ENCODE measurements around the gene ZNF322.

The ZNF322 gene

DNA sequence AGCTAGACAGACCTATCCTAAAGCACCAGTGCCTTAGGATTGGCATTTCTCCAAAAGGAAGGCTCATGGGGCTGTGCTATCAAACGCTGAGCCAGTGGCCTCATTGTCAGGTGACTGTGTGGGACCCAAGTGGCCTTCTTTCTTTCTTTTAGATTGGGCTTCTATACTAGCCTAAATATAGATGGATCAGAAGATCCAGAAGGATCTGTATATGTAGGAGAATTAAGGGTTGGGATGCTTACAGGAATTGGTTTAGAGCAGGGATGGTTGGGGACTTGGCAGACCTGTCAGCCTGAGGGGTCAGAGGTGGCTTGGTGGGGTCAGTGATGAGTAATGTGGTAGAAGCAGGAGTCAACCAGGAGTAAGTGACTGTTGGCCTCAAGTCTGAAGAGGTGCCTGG is 47.9 kb downstream of the ZNF322 start:
- TF ChIP-seq TARDBP (IDR thresholded peaks at IDR 0.05) (no peak), LEF1 (IDR thresholded peaks at IDR 0.05; ENCODE audit: borderline replicate concordance) (no peak), ARNT (IDR thresholded peaks at IDR 0.05) (no peak), L3MBTL2 (conservative IDR thresholded peaks at IDR 0.05) (no peak), CTBP1 (IDR thresholded peaks at IDR 0.05; ENCODE audit: borderline replicate concordance) (no peak), SUZ12 (IDR thresholded peaks at IDR 0.05) (no peak), SP1 (IDR thresholded peaks at IDR 0.05) (no peak), FOXK2 (IDR thresholded peaks at IDR 0.05) (no peak), ZNF384 (IDR thresholded peaks at IDR 0.05) (no peak), FOXM1 (IDR thresholded peaks at IDR 0.05; ENCODE audit: borderline replicate concordance) (no peak), HDGF (IDR thresholded peaks at IDR 0.05; ENCODE audit: borderline replicate concordance) (no peak), BHLHE40 (IDR thresholded peaks at IDR 0.05; ENCODE audit: borderline replicate concordance) (no peak), NFRKB (IDR thresholded peaks at IDR 0.05) (no peak), ELF4 (IDR thresholded peaks at IDR 0.05) (no peak), FOXA1 (IDR thresholded peaks at IDR 0.05) (no peak)
- TF ChIP-seq, protein P1, sequence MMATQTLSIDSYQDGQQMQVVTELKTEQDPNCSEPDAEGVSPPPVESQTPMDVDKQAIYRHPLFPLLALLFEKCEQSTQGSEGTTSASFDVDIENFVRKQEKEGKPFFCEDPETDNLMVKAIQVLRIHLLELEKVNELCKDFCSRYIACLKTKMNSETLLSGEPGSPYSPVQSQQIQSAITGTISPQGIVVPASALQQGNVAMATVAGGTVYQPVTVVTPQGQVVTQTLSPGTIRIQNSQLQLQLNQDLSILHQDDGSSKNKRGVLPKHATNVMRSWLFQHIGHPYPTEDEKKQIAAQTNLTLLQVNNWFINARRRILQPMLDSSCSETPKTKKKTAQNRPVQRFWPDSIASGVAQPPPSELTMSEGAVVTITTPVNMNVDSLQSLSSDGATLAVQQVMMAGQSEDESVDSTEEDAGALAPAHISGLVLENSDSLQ (IDR thresholded peaks at IDR 0.05): no peak
- CTCF ChIA-PET: no interaction called here

DNA sequence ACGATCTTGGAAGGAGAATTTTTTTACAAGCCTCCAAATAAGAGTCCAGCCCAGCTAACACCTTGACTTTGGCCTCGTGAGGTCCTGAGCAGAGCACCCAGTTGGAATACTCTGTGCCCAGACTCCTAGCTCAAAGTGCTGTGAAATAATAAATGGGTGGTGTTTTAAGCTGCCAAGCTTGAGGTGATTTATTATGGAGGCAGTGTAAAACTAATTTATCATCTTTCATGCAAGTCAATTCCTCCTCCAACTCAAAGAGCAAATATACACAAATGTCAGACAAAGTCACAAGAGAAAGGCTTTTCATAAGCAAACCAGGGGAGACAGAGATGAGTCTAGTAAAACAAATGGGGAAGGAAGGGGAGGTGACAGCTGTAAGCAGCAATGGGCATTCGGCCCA is 50.1 kb downstream of the ZNF322 start:
- TF ChIP-seq TARDBP (IDR thresholded peaks at IDR 0.05): no peak
- TF ChIP-seq, protein P1 (IDR thresholded peaks at IDR 0.05): peak; percentile 43
- DNase-seq (ENCODE audit: extremely low spot score): no peak
- POLR2A ChIA-PET: no interaction called here
- CTCF ChIA-PET: no interaction called here

More for the DNA sequence above, 47.9 kb downstream of the ZNF322 start:
- DNase-seq (ENCODE audit: extremely low spot score): no peak
- POLR2A ChIA-PET: no interaction called here

DNA sequence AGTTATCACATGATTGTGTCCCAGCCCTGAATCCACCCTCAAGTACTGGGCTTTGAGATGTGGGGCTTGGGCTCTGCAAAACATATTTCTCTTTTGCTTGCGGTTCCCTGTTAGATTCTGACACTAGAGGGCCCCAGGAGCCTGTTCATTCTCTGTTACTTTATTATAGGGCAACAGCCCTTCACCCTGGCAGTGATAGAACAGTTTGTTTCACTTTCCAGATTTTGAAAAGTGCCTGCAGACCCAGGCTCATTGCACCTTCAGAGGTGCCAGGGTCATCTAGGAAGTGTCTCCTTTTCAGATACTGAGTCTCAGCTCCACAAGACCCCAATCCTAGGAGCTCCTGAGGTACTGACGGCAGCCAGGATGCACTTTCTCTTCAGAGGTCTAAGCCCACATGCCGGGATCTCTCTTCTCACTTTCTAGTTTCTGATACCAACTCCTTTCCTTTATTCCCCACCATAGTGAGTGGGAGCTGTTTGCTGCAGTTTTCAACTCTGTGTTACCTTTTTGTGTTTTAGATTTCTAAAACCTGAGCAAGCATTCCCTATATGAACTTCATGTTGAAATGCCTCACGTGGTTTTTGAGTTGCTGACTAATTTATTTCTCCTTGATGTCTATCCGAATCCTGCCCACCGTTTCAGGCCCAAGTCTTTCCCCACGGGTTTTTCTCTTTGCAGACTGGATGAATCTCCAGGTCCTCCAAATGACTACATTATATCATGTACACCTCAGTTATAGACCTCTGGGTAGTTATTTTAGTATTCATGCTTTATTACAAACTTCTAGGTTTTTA is 51.9 kb downstream of the ZNF322 start:
- TF ChIP-seq LEF1 (IDR thresholded peaks at IDR 0.05; ENCODE audit: borderline replicate concordance): no peak
- TF ChIP-seq HDGF (IDR thresholded peaks at IDR 0.05; ENCODE audit: borderline replicate concordance): no peak
- no peak for TF ChIP-seq CTBP1 (IDR thresholded peaks at IDR 0.05; ENCODE audit: borderline replicate concordance)
- no peak for TF ChIP-seq TARDBP (IDR thresholded peaks at IDR 0.05)
- TF ChIP-seq FOXK2 (IDR thresholded peaks at IDR 0.05): no peak
- TF ChIP-seq BHLHE40 (IDR thresholded peaks at IDR 0.05; ENCODE audit: borderline replicate concordance): no peak
- TF ChIP-seq L3MBTL2 (conservative IDR thresholded peaks at IDR 0.05): no peak
- no peak for TF ChIP-seq SUZ12 (IDR thresholded peaks at IDR 0.05)
- TF ChIP-seq SP1 (IDR thresholded peaks at IDR 0.05): no peak
- TF ChIP-seq, protein P1 (IDR thresholded peaks at IDR 0.05): no peak
- TF ChIP-seq ZNF384 (IDR thresholded peaks at IDR 0.05): no peak
- TF ChIP-seq FOXM1 (IDR thresholded peaks at IDR 0.05; ENCODE audit: borderline replicate concordance): no peak
- no peak for TF ChIP-seq ARNT (IDR thresholded peaks at IDR 0.05)
- TF ChIP-seq FOXA1 (IDR thresholded peaks at IDR 0.05): no peak
- no peak for TF ChIP-seq NFRKB (IDR thresholded peaks at IDR 0.05)
- TF ChIP-seq ELF4 (IDR thresholded peaks at IDR 0.05): no peak
- POLR2A ChIA-PET: interaction anchor here (0.7 kb wide), 1 partner anchor 12 kb away, joined by 3 read pairs; no protein-coding TSS in a partner anchor
- CTCF ChIA-PET: interaction anchor here (0.5 to 1.0 kb wide), 3 partner anchors 12 to 472 kb away, joined by 3 to 5 read pairs (median 3); no protein-coding TSS in a partner anchor
- DNase-seq (ENCODE audit: extremely low spot score): peak; percentile 63

DNA sequence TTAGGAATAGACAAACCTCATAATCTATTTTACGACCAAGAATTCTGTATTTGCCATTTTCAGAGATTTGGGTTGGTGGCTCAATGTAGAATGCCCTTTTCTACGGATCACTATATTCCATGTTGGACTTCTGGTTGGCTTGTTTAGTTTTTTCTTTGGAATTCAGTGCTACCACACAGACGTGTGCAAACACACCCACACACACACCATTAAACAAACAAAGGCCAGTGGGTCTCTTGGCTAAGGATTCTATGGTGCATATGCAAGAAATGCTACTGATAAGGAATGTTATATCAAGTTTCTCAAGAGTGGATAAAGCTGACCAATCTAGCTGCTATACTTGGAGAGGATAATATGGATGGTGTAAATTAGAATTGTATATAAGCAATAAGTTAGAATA is 54.7 kb downstream of the ZNF322 start:
- ChIA-PET CTCF (no interaction called here), POLR2A (interaction anchor here (1.7 kb wide), 1 partner anchor 10 kb away, joined by 5 read pairs; no protein-coding TSS in a partner anchor)
- DNase-seq (ENCODE audit: extremely low spot score): no peak
- no peak for TF ChIP-seq ZNF384 (IDR thresholded peaks at IDR 0.05)
- no peak for TF ChIP-seq TARDBP (IDR thresholded peaks at IDR 0.05)
- TF ChIP-seq FOXA1 (IDR thresholded peaks at IDR 0.05): no peak
- TF ChIP-seq FOXK2 (IDR thresholded peaks at IDR 0.05): no peak
- no peak for TF ChIP-seq CTBP1 (IDR thresholded peaks at IDR 0.05; ENCODE audit: borderline replicate concordance)
- TF ChIP-seq FOXM1 (IDR thresholded peaks at IDR 0.05; ENCODE audit: borderline replicate concordance): no peak
- TF ChIP-seq SP1 (IDR thresholded peaks at IDR 0.05): no peak
- TF ChIP-seq ARNT (IDR thresholded peaks at IDR 0.05): no peak
- no peak for TF ChIP-seq HDGF (IDR thresholded peaks at IDR 0.05; ENCODE audit: borderline replicate concordance)
- no peak for TF ChIP-seq L3MBTL2 (conservative IDR thresholded peaks at IDR 0.05)
- no peak for TF ChIP-seq BHLHE40 (IDR thresholded peaks at IDR 0.05; ENCODE audit: borderline replicate concordance)
- no peak for TF ChIP-seq NFRKB (IDR thresholded peaks at IDR 0.05)
- TF ChIP-seq, protein P1 (IDR thresholded peaks at IDR 0.05): no peak
- TF ChIP-seq LEF1 (IDR thresholded peaks at IDR 0.05; ENCODE audit: borderline replicate concordance): no peak
- TF ChIP-seq ELF4 (IDR thresholded peaks at IDR 0.05): no peak
- TF ChIP-seq SUZ12 (IDR thresholded peaks at IDR 0.05): no peak

DNA sequence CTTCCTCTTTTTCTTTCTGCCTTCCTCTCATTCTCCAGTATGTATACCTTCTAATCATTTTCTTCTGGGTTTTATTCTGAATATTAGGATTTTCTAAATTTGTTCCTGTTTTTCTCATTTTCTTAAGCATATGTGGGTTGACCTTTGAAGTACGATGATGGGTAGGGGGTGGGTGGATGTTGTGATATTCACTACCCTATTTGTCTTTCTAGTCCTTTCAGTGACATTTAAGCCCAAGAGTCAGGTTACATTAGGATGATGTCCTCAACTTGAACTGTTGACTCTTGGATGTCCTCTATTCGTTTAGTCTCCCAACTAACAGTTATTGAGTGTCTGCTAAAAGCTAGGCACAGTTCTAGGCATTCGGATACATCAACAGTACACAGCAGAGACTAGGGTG is 55.5 kb downstream of the ZNF322 start:
- TF ChIP-seq SUZ12 (IDR thresholded peaks at IDR 0.05) (no peak), L3MBTL2 (conservative IDR thresholded peaks at IDR 0.05) (no peak), CTBP1 (IDR thresholded peaks at IDR 0.05; ENCODE audit: borderline replicate concordance) (no peak), ARNT (IDR thresholded peaks at IDR 0.05) (no peak), ZNF384 (IDR thresholded peaks at IDR 0.05) (no peak), FOXA1 (IDR thresholded peaks at IDR 0.05) (no peak), TARDBP (IDR thresholded peaks at IDR 0.05) (no peak), FOXK2 (IDR thresholded peaks at IDR 0.05) (no peak), FOXM1 (IDR thresholded peaks at IDR 0.05; ENCODE audit: borderline replicate concordance) (no peak), HDGF (IDR thresholded peaks at IDR 0.05; ENCODE audit: borderline replicate concordance) (no peak), SP1 (IDR thresholded peaks at IDR 0.05) (no peak), LEF1 (IDR thresholded peaks at IDR 0.05; ENCODE audit: borderline replicate concordance) (no peak), NFRKB (IDR thresholded peaks at IDR 0.05) (no peak), BHLHE40 (IDR thresholded peaks at IDR 0.05; ENCODE audit: borderline replicate concordance) (no peak), ELF4 (IDR thresholded peaks at IDR 0.05) (no peak)
- TF ChIP-seq, protein P1 (IDR thresholded peaks at IDR 0.05): no peak
- ChIA-PET CTCF (no interaction called here), POLR2A (interaction anchor here (1.7 kb wide), 1 partner anchor 9 kb away, joined by 5 read pairs; no protein-coding TSS in a partner anchor)
- DNase-seq (ENCODE audit: extremely low spot score): no peak
